HG03060 (cell line): ENCODE results near the gene KIF25.

Source experiments
- ATAC-seq: cut with Tn5 transposase; IDR thresholded peaks from one replicate; pipeline ENCODE4 v1.9.1; 2021; ENCODE audit warnings: low read depth, moderate number of reproducible peaks; ENCODE audit not compliant: unreplicated experiment

KIF25 gene

DNA sequence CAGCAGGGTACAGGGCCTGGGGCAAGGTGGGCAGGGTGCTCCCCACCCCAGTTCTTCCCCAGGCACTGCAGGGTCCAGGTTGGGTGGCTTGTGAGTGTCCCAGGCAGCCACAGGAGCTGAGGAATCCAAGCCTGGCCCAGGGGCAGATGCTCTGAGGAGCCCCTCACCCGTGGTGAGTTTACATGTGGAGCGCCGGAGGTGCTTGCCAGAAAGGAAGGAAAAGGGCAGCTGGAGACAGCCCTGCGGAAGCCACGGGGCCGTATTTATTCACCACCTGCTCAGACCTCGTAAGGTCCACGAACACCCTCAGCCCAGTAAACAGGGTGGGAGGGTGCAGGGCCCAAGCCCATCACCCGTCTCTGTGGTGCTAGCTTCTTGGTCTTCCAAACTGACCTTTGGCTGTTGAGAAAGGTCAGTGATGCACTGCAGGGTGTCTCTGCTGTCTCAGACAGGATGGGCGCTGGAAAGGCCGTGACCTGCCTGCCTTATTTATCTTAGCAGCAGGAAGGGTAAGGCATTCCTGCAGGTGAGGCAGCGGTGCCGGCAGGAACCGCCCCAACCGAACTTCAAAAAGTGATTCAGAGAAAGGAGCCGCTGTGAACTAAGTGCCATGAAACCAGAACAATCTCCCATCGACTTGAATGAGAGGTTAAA is 85.5 kb downstream of the KIF25 start:
- ATAC-seq = no peak

DNA sequence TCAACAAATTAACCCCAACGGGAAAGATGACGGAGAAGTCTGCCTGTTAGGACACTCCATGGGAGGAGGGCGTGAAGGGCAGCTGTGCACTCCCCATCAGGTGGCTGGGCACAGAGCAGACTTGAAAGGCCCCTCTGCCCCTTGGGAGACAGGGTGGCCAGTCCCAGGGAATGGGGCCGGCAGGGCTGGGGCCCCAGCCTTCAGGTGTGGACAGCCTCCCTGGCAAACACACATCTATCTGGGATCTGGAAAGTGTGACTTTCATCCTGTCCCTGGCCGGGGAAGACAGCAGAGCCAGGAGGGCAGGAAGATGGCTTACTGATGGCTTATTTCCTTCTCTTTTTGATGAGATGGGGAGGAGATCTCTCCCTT is 86.0 kb downstream of the KIF25 start:
- ATAC-seq = no peak

DNA sequence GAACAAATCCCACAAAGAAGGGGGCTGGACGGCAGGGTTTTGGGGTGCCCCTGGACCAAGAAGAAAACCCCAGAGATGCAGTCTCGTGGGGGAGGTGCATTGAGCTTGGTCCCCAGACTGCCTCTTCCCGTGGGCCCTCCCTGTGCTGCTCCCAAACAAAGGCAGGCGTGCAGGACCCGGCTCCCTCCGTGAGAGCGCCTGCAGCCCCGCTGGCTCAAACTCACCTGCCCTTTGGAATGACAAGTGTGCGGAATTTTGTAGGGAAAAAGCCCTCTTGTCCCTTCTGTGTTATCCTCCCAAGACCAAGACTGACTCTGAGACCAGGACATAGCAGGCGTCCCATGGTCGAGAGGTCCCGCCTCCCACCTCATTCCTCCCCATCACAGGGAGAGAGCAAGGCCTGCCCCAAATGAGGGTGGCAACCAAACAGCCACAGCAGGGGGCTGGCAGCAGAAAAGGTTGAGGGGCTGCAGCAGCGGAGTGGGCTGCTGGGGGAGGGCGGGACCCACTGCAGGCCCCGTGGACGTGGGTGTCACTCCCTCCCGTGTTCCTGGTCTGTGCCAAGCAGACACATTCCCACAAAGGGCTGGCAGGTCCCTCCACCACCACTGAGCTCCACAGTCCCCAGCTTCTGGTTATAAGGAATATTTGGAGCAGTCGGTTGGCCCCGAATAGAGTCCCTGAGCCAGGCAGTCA is 87.1 kb downstream of the KIF25 start:
- no peak for ATAC-seq

DNA sequence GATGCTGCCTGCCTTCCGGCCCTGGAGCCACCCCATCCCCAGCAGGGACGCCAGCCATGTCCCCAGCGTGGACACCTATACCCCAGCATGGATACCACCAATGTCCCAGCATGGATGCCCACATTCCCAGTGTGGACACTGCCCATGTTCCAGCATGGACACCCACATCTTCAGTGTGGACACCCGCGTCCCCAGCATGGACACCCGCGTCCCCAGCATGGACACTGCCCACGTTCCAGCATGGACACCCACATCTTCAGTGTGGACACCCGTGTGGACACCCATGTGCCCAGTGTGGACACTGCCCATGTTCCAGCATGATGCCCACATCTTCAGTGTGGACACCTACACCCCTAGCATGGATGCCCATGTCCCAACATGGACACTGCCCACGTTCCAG is 88.6 kb downstream of the KIF25 start:
- ATAC-seq = no peak

DNA sequence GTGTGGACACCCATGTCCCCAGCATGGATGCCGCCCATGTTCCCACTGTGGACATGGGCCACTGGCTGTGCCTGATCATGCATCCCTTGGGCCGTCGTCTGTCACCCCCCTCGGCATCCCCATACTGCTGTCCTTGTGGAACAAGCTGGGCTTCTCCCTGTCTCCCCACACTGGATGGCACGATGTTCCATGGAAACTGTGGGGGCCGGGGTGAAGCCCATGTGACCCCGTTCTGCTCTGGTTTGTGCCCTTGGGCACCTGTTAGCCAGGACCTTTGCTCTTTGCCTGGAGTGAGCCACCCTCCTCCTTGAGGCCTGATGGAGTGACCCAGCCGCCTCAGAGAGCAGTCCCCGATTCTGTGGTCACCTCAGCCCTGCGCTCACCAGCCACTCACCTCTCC is 89.1 kb downstream of the KIF25 start:
- no peak for ATAC-seq

DNA sequence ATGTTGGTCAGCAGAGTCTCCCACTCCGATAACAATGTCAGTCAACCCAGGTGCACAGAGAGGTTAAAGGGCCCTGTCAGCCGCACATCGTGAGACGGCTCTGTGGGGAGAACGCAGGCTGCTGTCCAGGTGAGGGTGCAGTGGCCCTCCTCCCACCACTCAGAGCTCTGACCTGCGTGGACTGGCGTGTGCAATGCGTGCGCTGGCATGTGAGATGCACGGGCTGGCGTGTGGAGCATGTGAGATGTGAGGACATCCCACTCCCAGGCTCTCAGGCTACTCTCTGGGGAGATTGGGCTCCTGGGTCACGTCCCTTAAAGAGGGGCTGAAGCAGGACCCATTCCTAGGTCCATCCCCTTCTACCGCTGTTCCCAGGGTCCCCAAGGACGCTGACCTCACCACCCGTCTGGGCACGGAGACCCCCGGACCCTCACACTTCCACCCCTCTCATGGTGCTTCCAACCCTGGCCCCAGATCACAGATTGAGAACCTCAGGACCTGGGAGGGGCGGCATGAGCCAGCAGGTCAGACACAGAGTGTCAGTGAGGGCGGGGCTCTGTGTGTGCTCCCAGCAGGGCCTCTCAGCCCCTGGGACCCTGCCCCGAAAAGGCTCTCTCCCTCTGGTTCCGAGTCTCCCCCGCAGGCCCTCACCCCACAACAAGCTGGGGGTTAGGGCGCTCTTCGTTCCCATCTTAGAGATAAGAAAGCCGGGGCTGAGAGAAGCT is 90.1 kb downstream of the KIF25 start:
- ATAC-seq = no peak

DNA sequence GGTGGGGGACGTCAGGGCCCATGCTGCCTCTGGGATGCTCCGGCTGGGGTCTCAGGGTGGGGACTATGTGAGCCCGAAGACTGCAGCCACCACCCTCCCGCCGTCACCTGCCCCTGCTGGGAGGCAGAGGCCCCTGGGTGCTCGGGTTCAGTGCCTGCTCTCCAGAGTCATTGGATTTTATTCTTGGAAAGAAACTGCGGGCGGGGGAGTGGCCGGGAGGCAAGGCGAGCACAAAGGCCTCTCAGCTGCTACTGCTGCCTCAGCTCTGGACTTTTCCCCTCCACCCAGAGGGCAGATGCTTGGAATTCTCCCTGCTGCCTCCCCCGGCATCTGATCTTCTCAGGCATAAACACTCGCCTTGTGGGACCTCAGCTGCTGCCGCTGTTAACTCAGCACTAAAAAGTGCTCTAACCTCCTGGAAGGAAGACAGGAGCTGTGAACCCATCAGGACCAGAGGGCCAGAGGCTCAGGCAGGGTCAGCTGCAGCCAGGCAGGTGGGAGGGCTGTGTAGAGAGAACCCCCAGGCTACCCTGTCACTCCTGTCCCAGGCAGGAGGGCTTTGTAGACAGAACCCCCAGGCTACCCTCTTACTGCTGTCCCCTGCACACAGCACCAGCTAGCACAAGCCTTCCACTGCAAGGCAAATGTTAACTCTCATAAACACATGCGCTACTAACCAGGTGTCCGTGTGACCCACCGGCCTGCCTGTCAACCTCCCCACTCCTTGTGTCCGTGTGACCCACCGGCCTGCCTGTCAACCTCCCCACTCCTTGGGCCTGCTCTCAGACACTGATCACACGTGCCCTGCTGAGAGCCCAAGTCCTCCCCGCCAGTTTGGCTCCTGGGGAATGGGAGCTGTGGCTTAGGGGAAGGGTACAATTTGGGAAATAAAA is 90.9 kb downstream of the KIF25 start:
- ATAC-seq = no peak

DNA sequence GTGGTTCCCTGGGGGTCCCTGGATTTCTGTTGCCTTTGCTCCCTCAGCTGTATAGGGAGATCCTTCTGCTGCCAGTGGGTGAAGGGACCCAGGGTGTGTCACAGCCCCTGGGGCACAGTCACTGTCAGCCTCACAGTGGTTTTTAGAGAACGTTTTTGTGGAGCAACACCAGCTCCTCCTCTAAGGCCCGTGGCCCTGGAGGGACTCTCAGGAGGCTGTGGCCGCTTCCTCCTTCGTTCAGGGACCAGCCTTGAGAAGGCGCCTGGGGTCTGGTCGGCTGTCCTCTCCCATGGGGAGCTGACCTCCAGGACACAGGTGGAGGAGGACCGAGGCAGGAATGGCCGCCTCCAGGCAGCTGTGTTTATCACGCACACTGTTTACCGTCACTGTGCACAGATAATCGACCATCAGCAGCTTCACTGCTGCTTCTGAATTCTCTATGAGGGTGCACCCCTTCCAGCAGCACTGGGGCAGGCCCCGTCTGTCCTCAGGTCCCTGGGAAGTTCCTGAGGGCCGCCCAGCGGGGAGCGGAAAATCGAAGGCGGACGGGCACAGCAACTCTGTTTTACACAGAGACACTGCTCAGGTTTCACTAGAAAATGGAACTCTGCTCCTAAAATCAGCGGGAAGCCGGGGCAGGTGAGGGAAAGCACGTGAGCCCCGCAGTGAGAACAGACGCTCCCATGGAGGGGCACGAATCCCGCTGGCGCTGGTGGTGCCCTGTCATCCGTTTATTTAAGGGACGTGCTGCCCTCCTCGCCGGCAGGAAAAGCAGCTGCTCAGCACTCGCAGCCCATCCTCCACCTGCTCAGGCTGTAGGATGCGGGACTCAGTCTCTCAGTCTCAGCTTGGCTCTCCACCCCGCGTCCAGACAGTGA is 92.0 kb downstream of the KIF25 start:
- ATAC-seq = no peak

DNA sequence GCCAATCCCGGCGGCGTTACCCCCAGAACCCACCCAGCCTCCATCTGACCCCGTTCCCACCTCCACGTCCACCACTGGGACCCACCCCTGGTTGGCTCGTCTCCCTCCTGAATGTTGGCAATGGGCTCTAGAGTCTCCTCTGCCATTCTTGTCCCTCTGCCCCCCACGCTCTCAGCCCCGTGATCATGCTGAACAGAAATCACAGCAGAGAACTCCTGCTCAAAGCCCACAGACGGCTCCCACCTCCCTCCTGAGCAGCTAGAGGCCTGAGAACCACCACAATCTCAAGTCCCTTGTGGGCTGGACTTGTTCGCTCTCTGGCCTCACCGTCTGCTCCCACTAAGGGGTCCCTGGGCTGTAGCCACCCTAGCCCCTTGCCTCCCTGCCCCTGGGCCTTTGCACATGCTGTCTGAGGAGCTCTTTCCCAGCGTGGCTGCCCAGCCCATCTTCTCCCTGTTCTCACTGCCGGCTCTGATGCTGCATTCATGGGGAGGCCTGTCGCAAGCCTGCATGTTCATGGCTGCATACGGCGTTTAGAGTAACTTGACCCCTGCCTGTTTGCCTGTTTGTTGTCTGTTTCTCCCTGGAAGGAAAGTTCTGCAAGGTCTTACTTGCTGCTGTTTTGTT is 92.7 kb downstream of the KIF25 start:
- ATAC-seq = no peak

DNA sequence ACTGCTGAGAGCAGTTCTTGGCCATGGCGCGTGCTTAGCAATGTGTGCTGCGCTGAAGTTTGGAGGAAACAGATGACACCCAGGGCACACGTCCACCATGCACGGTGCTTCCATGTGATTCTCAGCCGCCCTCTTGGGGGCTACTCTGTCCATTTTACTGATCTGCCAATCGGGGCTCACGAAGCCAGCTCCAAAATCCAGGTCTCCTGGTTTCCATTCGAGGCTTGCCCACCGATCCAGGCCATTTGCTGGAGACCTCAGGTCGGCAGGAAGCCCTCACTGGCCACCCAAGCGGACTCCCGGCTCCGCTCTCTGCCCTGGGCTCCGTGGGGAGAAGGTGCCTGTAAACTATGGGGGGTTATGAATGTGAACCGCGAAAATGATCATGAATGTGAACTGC is 93.2 kb downstream of the KIF25 start:
- no peak for ATAC-seq

DNA sequence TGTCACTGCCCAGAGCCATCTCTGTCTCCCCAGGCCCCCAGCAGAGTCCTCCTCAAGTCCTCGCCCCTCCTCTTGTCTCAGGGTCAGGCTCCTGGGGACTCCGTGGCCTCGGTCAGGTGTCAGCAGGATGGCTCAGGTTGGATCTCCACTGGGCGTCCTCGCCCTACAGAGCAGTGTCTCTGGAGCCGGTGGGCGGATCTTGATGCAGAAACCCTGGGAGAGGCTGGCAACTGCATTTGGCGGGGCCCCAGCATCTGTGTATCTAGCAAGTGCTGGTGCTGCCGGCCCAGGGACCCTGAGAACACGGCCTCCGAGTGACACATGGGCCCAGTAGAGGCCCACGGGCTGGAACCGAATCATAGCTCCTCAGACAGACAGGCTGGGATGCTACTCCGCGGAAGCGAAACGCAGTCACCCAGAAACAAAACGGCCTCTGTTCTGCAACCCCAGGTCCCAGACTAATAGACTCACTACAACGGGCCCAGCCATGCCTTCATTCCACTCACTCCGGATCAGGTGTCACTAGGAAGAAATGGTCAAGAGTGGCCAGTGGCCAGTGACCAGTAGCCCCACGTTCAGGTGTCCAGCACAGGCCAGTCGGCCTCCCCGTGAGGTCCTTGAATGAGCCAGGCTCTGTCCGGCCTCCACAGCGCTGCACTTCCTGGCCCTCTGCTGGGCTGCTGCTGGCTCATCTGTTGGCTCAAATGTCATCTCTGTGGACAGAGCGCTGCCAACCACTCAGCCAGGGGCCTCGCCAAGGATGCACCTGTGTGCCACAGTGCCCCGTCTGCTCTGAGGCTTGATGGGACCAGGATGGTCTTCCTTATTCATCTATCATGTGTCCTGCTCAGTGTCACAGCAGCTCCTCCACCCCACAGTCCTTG is 94.2 kb downstream of the KIF25 start:
- no peak for ATAC-seq

DNA sequence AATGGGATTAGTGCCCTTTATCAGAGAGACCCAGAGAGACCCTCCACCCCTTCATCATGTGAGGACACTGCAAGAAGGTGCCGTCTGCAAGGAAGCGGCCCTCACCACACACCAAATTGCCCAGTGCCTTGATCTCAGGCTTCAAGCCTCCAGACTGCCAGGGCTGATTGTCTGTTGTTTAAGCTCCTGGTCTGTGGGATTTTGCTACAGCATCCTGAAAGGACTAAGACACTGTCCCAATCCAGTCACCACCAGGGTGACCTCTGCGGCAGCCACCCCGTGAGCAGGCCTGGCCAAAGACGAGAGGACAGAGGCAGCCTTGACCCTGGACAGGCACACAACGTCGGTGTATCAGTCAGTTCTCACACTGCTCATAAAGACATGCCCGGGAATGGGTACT is 95.1 kb downstream of the KIF25 start:
- ATAC-seq = no peak

DNA sequence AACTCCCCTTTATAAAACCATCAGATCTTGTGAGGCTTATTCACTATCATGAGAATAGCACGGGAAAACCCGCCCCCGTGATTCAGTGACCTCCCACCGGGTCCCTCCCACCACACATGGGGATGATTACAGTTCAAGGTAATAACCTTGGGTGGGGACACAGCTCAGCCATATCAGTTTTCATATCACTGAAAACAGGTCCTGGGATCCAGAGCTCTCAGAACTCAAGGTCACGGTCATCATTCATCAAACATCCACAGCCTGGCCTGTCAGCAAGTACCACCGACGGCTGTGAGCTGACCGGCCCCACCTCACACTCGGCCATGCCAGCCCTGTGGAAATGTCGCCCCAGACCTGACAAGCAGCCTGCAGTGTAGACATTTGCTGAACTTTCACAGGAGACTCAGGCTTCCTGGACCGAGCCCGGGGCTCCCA is 95.6 kb downstream of the KIF25 start:
- ATAC-seq = no peak

DNA sequence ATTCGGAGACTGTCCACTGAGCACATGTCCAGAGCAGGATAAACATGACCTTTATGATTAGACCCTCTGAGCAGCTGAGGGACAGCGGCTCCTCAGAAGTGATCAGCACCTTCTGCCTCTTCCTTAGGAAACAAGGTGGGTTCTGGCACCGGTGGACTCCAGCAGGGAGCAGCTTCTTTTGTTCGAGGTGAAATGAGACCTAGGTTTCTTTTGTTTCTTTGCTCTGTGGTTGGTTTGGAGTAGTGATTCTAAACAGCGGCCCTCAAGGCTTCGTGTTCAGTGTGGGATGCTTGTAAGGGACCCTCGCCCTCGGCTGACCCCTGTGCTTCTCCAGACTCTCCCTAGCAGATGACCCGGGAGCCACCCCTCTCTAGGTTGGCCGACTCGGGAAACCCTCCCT is 96.2 kb downstream of the KIF25 start:
- no peak for ATAC-seq
